ENCODE data around the gene YEATS2.

Gene YEATS2

DNA sequence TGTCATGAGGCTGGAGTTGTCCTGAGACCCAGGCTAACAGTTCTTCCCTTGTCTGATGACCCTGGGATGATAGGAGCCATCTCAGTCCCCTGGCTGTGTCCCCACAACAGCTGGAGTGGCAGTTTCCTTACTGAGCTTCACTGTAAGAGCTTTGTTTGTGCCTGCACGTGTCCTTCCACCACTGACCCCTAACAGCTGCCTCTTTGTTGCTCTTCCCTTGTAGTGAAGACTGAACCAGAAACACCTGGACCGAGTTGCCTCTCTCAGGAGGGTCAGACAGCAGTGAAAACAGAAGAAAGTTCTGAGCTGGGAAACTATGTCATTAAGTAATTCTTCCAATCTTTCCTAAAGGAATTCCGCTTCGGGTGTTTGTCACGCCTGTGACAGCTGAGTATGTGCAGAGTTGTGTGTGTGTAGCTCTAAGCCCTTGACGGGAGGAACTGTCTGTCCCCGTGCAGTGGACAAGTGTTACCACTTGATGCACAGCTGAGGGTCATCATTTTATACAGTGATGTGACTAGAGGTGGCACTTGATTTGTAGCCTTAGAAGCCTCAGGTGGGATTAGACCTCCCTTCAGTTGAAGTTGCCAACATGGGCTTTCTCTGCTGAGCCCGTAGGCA is 102.8 kb downstream of the YEATS2 start:
- Histone ChIP-seq H3K27me3 (ENCODE audit: low read depth, low read length) (no peaks in the 10 kb centered on the region), H3K4me3 (ENCODE audit: low read depth in 1 of 2, low read length in 2 of 2) (no peak overlapping the region), H3K9me3 (ENCODE audit: control insufficient read depth in 1 of 2, low read length in 2 of 2) (no peaks in the 10 kb centered on the region), H3K36me3 (ENCODE audit: control insufficient read depth in 1 of 2, insufficient read depth in 2 of 2, low read length in 2 of 2) (peaks cover 38 to 70% of the 10 kb centered on the region in 2 donors), H3K27ac (ENCODE audit: low read length) (no peak overlapping the region), H3K4me1 (ENCODE audit: control insufficient read depth in 1 of 2, insufficient read depth in 2 of 2, low read length in 2 of 2) (no peaks in the 10 kb centered on the region)

DNA sequence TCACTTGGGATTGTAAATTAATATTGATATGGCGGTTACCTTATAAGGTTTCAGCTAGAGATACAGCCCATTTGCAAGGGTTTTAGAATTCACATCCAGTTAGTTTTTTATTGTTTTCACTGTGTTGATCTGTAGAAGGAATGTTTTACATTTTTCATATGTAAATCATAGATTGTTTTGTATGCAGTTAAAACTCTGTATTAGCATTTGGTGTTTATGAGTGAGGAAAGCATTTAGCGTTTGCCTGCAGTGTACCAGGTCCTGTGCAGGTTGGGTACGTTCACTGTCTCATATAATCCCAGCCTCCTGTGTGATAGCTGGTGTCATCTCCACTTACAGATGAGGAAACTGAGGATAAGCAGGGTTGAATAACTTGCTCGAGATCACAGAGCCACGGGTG is 104.0 kb downstream of the YEATS2 start:
- H3K36me3 ChIP-seq (ENCODE audit: control insufficient read depth in 1 of 2, insufficient read depth in 2 of 2, low read length in 2 of 2), result peaks cover 50 to 83% of the 10 kb centered on the region in 2 donors
- H3K4me3 ChIP-seq (ENCODE audit: low read depth in 1 of 2, low read length in 2 of 2), result no peak overlapping the region
- no peak overlapping the region for H3K27ac ChIP-seq (ENCODE audit: low read length)
- H3K9me3 ChIP-seq (ENCODE audit: control insufficient read depth in 1 of 2, low read length in 2 of 2), result no peaks in the 10 kb centered on the region
- H3K4me1 ChIP-seq (ENCODE audit: control insufficient read depth in 1 of 2, insufficient read depth in 2 of 2, low read length in 2 of 2), result no peaks in the 10 kb centered on the region
- no peaks in the 10 kb centered on the region for H3K27me3 ChIP-seq (ENCODE audit: low read depth, low read length)

DNA sequence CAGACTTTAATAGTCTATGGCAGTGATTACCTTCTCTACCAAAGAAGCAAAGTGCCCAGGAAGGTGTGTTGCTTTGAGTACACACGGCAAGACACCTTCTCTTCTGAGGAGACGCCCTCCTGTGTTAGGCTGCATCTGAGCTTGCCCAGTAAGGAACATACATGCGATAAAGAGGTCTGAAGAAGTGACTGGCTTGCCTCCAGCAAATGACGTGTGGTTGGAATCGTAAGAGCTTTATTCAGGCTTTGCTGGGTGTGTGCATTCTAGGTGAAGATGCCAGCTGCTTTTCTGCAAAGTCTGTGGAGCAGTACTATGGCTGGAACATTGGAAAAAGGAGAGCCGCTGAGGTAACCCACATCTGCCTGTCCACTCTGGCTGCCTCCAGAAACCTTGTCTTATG is 105.4 kb downstream of the YEATS2 start:
- H3K36me3 ChIP-seq (ENCODE audit: control insufficient read depth in 1 of 2, insufficient read depth in 2 of 2, low read length in 2 of 2), result peaks cover 58 to 92% of the 10 kb centered on the region in 2 donors
- H3K27me3 ChIP-seq (ENCODE audit: low read depth, low read length), result no peaks in the 10 kb centered on the region
- no peaks in the 10 kb centered on the region for H3K9me3 ChIP-seq (ENCODE audit: control insufficient read depth in 1 of 2, low read length in 2 of 2)
- H3K4me1 ChIP-seq (ENCODE audit: control insufficient read depth in 1 of 2, insufficient read depth in 2 of 2, low read length in 2 of 2), result no peaks in the 10 kb centered on the region
- H3K4me3 ChIP-seq (ENCODE audit: low read depth in 1 of 2, low read length in 2 of 2), result no peak overlapping the region
- H3K27ac ChIP-seq (ENCODE audit: low read length), result no peak overlapping the region

DNA sequence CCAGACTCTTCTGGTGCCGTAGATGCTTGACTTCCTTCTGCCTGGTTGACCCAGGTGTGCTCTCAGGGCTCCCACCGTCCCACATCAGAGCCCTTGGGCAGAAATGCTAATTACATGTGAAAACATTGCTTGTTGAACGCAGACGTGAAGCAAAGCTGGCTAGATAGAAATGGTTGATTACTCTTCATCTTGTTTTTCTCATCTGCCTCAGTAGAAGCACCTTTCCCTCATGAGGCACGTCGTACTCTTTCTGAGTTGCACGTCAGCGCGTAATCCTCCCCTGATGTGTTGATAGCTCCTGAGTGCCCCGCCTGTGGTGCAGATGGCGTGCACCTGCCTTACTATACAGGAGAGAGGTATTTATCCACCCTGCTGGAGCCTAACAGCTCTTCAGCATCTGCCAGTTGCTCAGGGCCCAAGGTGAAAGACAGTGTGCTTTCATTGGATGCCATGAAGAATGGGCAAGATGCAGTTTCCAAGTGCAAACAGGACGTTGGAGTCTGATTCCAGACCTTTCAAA is 109.7 kb downstream of the YEATS2 start:
- no peaks in the 10 kb centered on the region for H3K4me1 ChIP-seq (ENCODE audit: control insufficient read depth in 1 of 2, insufficient read depth in 2 of 2, low read length in 2 of 2)
- no peaks in the 10 kb centered on the region for H3K27me3 ChIP-seq (ENCODE audit: low read depth, low read length)
- no peak overlapping the region for H3K4me3 ChIP-seq (ENCODE audit: low read depth in 1 of 2, low read length in 2 of 2)
- peaks cover 60 to 90% of the 10 kb centered on the region in 2 donors for H3K36me3 ChIP-seq (ENCODE audit: control insufficient read depth in 1 of 2, insufficient read depth in 2 of 2, low read length in 2 of 2)
- no peak overlapping the region for H3K27ac ChIP-seq (ENCODE audit: low read length)
- no peaks in the 10 kb centered on the region for H3K9me3 ChIP-seq (ENCODE audit: control insufficient read depth in 1 of 2, low read length in 2 of 2)

DNA sequence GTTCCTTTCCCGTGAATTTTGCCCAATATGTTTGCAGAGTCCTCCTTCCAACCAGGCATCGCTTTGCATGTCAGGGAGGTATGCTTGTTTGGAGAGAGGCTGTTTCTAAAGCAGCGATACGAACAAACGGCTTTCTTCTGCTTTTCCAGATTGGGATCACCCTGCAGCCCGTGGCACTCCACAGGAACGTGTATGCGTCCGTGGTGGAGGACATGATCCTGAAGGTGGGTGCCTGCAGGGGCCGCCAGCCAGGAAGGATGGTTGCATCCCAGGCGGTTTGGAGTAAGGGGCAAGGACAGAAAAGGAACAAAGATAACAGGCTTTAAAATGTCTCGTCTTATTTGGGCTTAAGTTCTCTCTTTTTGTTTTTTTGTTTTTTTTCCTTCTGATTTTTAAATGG is 110.3 kb downstream of the YEATS2 start:
- H3K4me1 ChIP-seq (ENCODE audit: control insufficient read depth in 1 of 2, insufficient read depth in 2 of 2, low read length in 2 of 2), result peaks cover 0 to 3% of the 10 kb centered on the region in 2 donors
- no peaks in the 10 kb centered on the region for H3K9me3 ChIP-seq (ENCODE audit: control insufficient read depth in 1 of 2, low read length in 2 of 2)
- H3K36me3 ChIP-seq (ENCODE audit: control insufficient read depth in 1 of 2, insufficient read depth in 2 of 2, low read length in 2 of 2), result peaks cover 59 to 88% of the 10 kb centered on the region in 2 donors
- H3K27me3 ChIP-seq (ENCODE audit: low read depth, low read length), result no peaks in the 10 kb centered on the region
- H3K4me3 ChIP-seq (ENCODE audit: low read depth in 1 of 2, low read length in 2 of 2), result no peak overlapping the region
- H3K27ac ChIP-seq (ENCODE audit: low read length), result no peak overlapping the region

DNA sequence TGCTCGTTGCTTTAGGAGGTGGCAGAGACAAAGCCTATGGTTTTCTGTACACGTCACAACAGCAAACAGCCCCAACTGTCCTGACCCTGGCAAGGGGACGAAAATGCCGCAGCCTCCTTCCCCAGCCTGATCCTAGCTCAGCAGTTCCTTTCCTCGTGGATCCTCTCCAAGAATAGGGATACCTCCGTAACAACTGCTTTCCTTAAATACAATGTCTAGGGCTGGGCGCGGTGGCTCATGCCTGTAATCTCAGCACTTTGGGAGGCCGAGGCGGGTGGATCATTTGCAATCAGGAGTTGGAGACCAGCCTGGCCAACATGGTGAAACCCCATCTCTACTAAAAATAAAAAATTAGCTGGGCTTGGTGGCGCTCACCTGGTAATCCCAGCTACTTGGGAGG is 110.8 kb downstream of the YEATS2 start:
- Histone ChIP-seq H3K27ac (ENCODE audit: low read length) (no peak overlapping the region), H3K36me3 (ENCODE audit: control insufficient read depth in 1 of 2, insufficient read depth in 2 of 2, low read length in 2 of 2) (peaks cover 59 to 83% of the 10 kb centered on the region in 2 donors)

DNA sequence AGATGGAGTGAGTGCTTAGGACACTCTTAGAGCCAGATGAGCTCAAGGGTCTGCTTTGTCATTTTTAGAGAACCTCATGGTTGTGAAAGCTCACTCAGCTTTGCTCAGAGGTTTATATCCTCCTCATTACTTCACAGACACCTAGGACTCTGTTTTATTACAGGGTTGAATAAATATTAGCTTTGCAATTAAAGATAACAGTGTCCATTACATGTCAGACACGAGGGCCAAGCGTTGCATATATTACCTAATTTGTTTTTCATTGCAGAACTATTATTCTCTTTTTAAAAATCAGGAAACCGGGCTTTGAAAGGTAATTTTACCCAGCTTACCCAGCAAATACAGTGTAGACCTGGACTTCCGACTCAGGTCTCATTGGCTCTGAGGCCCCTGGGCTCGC is 111.7 kb downstream of the YEATS2 start:
- H3K4me3 ChIP-seq (ENCODE audit: low read depth in 1 of 2, low read length in 2 of 2), result no peak overlapping the region
- H3K36me3 ChIP-seq (ENCODE audit: control insufficient read depth in 1 of 2, insufficient read depth in 2 of 2, low read length in 2 of 2), result peaks cover 56 to 74% of the 10 kb centered on the region in 2 donors
- H3K27me3 ChIP-seq (ENCODE audit: low read depth, low read length), result no peaks in the 10 kb centered on the region
- H3K9me3 ChIP-seq (ENCODE audit: control insufficient read depth in 1 of 2, low read length in 2 of 2), result no peaks in the 10 kb centered on the region
- H3K27ac ChIP-seq (ENCODE audit: low read length), result no peak overlapping the region
- H3K4me1 ChIP-seq (ENCODE audit: control insufficient read depth in 1 of 2, insufficient read depth in 2 of 2, low read length in 2 of 2), result peaks cover 0 to 6% of the 10 kb centered on the region in 2 donors

More for the DNA sequence above, 110.8 kb downstream of the YEATS2 start:
- no peaks in the 10 kb centered on the region for H3K9me3 ChIP-seq (ENCODE audit: control insufficient read depth in 1 of 2, low read length in 2 of 2)
- H3K27me3 ChIP-seq (ENCODE audit: low read depth, low read length), result no peaks in the 10 kb centered on the region
- H3K4me1 ChIP-seq (ENCODE audit: control insufficient read depth in 1 of 2, insufficient read depth in 2 of 2, low read length in 2 of 2), result peaks cover 0 to 6% of the 10 kb centered on the region in 2 donors
- H3K4me3 ChIP-seq (ENCODE audit: low read depth in 1 of 2, low read length in 2 of 2), result no peak overlapping the region

DNA sequence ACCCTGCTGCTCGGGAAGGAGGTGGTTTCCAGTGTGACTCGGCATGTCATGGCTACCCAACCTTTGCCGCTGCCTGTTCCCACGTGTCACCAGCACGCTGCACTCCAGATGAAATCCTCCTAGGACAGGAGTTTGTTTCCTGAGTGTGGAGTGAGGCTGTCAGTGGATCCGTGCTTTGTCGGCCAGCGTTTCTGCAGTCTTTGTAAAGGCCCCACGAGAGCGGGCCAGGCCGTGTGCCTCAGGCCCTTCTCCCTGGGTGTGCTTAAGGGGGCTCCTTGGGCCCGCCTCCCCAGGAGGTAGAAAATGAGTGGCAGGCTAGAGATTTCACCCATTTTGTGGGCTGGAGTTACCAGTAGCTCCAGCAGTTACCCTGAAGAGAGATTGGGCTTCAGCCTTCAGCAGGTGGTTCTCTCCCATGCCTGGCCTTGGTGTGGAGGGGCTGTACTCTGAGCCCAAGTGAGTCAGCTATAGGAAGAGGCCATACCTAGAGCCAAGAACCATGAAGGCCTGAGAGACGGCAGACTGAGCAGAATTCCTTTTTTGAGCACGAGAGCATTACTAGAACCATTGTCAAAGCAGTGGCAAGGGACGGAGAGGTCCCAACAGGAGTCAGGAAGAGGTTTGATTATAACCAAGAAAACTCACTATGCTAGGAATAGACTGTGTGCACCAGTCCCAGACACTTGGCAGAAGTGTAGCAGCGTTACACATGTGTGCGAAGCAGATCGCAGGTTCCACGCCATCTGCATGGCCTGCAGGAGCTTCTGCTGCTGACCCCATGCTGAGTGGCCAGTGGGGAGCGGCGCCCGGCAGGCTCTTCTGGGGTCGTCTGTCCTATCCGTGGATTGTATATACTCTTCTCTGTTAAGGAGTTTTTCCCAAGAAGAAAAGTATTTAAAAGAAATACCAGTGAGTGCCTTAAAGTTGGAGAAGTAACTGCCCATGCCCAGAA is 113.3 kb downstream of the YEATS2 start:
- Histone ChIP-seq H3K4me3 (ENCODE audit: low read depth in 1 of 2, low read length in 2 of 2) (no peak overlapping the region), H3K27me3 (ENCODE audit: low read depth, low read length) (no peaks in the 10 kb centered on the region), H3K9me3 (ENCODE audit: control insufficient read depth in 1 of 2, low read length in 2 of 2) (no peaks in the 10 kb centered on the region), H3K27ac (ENCODE audit: low read length) (no peak overlapping the region), H3K4me1 (ENCODE audit: control insufficient read depth in 1 of 2, insufficient read depth in 2 of 2, low read length in 2 of 2) (peaks cover 0 to 6% of the 10 kb centered on the region in 2 donors), H3K36me3 (ENCODE audit: control insufficient read depth in 1 of 2, insufficient read depth in 2 of 2, low read length in 2 of 2) (peaks cover 49 to 58% of the 10 kb centered on the region in 2 donors)

DNA sequence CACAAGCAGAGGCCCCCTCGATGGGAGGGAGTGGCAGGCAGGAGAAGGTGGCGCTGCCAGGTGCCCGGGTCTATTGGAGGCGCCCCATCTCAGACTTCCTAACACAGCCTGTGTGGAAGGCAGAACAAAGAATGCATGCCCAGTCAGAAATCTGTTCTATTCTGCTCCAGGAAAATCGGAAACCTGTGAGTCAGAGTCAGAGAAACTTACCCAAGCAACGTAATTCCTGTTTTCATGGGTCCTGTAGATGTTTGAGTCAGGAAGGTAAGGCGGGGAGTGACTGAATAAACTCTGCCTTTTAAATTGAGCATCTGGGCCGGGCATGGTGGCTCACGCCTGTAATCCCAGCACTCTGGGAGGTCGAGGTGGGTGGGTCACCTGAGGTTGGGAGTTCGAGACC is 114.0 kb downstream of the YEATS2 start:
- H3K36me3 ChIP-seq (ENCODE audit: control insufficient read depth in 1 of 2, insufficient read depth in 2 of 2, low read length in 2 of 2), result peaks cover 46 to 50% of the 10 kb centered on the region in 2 donors
- H3K4me1 ChIP-seq (ENCODE audit: control insufficient read depth in 1 of 2, insufficient read depth in 2 of 2, low read length in 2 of 2), result peaks cover 0 to 6% of the 10 kb centered on the region in 2 donors
- H3K27ac ChIP-seq (ENCODE audit: low read length), result no peak overlapping the region

DNA sequence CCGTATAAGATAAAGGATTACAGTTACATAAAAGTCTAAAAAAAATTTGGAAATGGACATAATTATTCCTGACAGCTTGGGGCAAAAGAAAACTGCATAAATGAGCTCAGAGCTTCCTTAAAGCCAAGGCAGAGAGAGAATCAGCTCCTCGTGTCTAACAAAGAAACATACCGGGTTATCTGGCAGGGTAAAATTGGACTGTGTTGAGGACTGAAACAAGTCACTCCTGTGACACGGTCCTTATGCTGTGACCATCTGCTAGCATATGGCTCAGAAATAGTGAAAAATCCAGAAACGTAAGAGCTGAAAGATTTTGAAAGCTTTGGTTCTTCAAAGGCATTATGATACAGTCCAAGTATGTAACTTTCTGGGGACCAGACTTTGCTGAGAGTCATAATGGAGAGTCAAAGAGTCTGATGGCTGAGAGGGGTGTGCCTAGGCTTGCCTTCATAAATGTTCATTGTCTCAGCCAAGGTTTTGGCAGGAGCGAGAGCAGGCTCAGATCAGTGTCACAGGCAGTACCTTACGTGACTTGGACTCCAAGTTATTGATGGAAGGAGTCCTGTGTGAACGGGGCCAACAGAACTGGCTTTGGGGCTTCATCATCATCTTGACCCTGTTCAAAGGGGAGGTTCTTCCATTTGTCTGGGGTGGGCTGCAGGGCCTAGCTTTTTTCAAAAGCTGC is 115.3 kb downstream of the YEATS2 start:
- no peaks in the 10 kb centered on the region for H3K27me3 ChIP-seq (ENCODE audit: low read depth, low read length)
- H3K4me1 ChIP-seq (ENCODE audit: control insufficient read depth in 1 of 2, insufficient read depth in 2 of 2, low read length in 2 of 2), result peaks cover 0 to 6% of the 10 kb centered on the region in 2 donors
- no peak overlapping the region for H3K27ac ChIP-seq (ENCODE audit: low read length)
- H3K4me3 ChIP-seq (ENCODE audit: low read depth in 1 of 2, low read length in 2 of 2), result no peak overlapping the region
- H3K36me3 ChIP-seq (ENCODE audit: control insufficient read depth in 1 of 2, insufficient read depth in 2 of 2, low read length in 2 of 2), result peaks cover 34 to 41% of the 10 kb centered on the region in 2 donors
- no peaks in the 10 kb centered on the region for H3K9me3 ChIP-seq (ENCODE audit: control insufficient read depth in 1 of 2, low read length in 2 of 2)

More for the DNA sequence above, 114.0 kb downstream of the YEATS2 start:
- no peaks in the 10 kb centered on the region for H3K9me3 ChIP-seq (ENCODE audit: control insufficient read depth in 1 of 2, low read length in 2 of 2)
- no peak overlapping the region for H3K4me3 ChIP-seq (ENCODE audit: low read depth in 1 of 2, low read length in 2 of 2)
- no peaks in the 10 kb centered on the region for H3K27me3 ChIP-seq (ENCODE audit: low read depth, low read length)

DNA sequence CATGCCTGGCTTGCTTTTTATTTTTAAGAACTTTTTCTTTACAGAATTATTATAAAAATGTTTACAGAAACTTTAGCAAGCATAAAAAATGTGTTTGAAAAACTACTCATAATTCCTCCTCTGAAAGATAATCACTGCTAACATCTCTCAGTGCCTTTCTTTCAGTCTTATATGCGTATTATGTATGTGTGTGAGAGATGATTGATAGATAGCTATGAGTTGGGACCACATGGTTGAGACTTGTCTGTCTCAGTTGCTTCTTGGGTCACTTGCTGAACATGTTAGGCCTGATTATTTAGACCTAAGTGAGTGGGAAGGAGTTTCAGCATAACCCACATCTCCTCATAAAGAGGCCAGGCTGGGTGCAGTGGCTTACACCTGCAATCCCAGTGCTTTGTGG is 116.6 kb downstream of the YEATS2 start:
- Histone ChIP-seq H3K27ac (ENCODE audit: low read length) (no peak overlapping the region), H3K27me3 (ENCODE audit: low read depth, low read length) (no peaks in the 10 kb centered on the region), H3K4me3 (ENCODE audit: low read depth in 1 of 2, low read length in 2 of 2) (no peak overlapping the region), H3K4me1 (ENCODE audit: control insufficient read depth in 1 of 2, insufficient read depth in 2 of 2, low read length in 2 of 2) (peaks cover 0 to 6% of the 10 kb centered on the region in 2 donors), H3K9me3 (ENCODE audit: control insufficient read depth in 1 of 2, low read length in 2 of 2) (no peaks in the 10 kb centered on the region), H3K36me3 (ENCODE audit: control insufficient read depth in 1 of 2, insufficient read depth in 2 of 2, low read length in 2 of 2) (peaks cover 26 to 29% of the 10 kb centered on the region in 2 donors)
